Nephron progenitor cell (in vitro differentiated cells): ENCODE data around the gene NAALADL2.
A peak's percentile ranks its signal among the peaks of the same experiment; 100 is the strongest.

Experiments used
- DNase-seq: peaks from one replicate; pipeline ENCODE4 v3.0.0; 2021
- H3K27ac Mint-ChIP-seq: 2 replicates; pipeline ENCODE4 v1.8.0; 2021; ENCODE audit warnings: mild to moderate bottlenecking, moderate library complexity, mixed read lengths
- H3K27me3 Mint-ChIP-seq: 2 replicates; pipeline ENCODE4 v1.8.0; 2021; ENCODE audit warnings: mild to moderate bottlenecking, low read depth, mixed read lengths; ENCODE audit not compliant: poor library complexity
- H3K36me3 Mint-ChIP-seq: 2 replicates; pipeline ENCODE4 v1.8.0; 2021; ENCODE audit warnings: low read depth, mixed read lengths
- H3K4me1 Mint-ChIP-seq: 2 replicates; pipeline ENCODE4 v1.8.0; 2021; ENCODE audit warnings: mixed read lengths
- H3K4me3 Mint-ChIP-seq: 2 replicates; pipeline ENCODE4 v1.8.0; 2021; ENCODE audit warnings: mild to moderate bottlenecking, moderate library complexity, mixed read lengths
- H3K9me3 Mint-ChIP-seq: 2 replicates; pipeline ENCODE4 v1.8.0; 2021; ENCODE audit warnings: mild to moderate bottlenecking, moderate library complexity, mixed read lengths
- TF ChIP-seq, protein P1 (sequence below): fragments of 200-600 bp; sonication (generic); IDR thresholded peaks from 2 replicates; pipeline ENCODE4 v1.5.0; 2021; ENCODE audit warnings: antibody characterized with exemption

NAALADL2 gene

DNA sequence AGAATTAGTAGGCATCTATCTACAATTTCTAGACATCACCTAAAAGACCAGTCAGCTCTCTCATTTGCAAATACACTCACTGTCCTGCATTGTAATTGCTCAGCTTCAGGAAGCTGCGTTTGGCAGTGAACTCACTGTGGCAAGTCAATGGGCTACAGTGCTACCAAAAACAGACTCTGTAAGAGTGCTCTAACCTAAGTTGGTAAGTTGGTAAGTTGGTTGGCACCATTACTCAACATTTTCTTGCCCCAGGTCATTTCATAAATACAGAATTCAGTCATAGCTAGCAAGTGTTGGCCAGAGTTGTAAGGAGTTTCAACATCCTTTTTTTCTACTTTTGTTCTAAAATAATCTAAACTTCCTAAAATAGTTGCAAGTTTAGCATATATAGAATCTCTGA is 466.3 kb downstream of the NAALADL2 start:
- DNase-seq: no peak
- H3K27ac Mint-ChIP-seq: no peak overlapping the region
- TF ChIP-seq, protein P1, sequence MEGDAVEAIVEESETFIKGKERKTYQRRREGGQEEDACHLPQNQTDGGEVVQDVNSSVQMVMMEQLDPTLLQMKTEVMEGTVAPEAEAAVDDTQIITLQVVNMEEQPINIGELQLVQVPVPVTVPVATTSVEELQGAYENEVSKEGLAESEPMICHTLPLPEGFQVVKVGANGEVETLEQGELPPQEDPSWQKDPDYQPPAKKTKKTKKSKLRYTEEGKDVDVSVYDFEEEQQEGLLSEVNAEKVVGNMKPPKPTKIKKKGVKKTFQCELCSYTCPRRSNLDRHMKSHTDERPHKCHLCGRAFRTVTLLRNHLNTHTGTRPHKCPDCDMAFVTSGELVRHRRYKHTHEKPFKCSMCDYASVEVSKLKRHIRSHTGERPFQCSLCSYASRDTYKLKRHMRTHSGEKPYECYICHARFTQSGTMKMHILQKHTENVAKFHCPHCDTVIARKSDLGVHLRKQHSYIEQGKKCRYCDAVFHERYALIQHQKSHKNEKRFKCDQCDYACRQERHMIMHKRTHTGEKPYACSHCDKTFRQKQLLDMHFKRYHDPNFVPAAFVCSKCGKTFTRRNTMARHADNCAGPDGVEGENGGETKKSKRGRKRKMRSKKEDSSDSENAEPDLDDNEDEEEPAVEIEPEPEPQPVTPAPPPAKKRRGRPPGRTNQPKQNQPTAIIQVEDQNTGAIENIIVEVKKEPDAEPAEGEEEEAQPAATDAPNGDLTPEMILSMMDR: no peak
- no peaks in the 10 kb centered on the region for H3K36me3 Mint-ChIP-seq
- H3K4me3 Mint-ChIP-seq: no peak overlapping the region
- no peaks in the 10 kb centered on the region for H3K27me3 Mint-ChIP-seq
- H3K9me3 Mint-ChIP-seq: peaks cover 1% of the 10 kb centered on the region
- no peaks in the 10 kb centered on the region for H3K4me1 Mint-ChIP-seq

DNA sequence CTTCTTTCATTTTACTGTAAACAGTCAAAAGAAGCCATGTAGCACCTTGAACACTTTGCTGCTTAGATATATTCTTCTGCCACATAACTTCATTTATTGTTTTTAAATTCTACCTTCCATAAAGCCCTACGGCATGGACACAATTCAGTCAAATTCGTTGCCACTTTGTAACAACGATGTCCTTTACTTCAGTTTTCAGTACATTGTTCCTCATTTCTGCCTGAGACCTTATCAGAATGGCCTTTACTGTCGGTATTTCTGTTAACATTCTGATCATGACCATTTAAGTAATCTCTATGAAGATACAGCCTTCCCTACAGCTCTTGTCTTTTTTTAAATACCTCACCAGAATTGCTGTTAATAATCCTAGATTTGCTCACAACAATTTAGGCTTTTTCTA is 466.9 kb downstream of the NAALADL2 start:
- Mint-ChIP-seq H3K9me3 (no peaks in the 10 kb centered on the region), H3K4me1 (no peaks in the 10 kb centered on the region), H3K36me3 (no peaks in the 10 kb centered on the region), H3K27ac (no peak overlapping the region), H3K4me3 (no peak overlapping the region), H3K27me3 (no peaks in the 10 kb centered on the region)
- DNase-seq: no peak
- TF ChIP-seq, protein P1: no peak

DNA sequence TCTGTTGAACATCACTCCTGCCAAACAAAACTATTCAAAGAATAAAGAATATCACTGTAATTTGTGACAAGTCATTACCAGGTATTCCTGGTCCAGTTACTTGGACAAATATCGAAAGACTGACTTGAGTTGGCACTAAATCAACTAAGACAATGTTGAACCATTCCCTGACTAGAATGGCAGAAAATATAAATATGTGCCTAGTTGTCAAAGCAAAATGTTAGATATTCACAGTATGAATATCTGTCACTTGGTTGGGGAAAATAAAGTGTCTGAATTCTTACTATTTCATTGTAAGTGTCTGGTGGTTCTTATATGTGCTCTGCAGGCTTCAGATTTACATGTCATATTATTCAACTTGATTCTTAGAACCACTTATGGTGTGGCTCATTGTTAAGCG is 470.2 kb downstream of the NAALADL2 start:
- H3K27ac Mint-ChIP-seq: no peak overlapping the region
- H3K9me3 Mint-ChIP-seq: no peaks in the 10 kb centered on the region
- peaks cover 6% of the 10 kb centered on the region for H3K27me3 Mint-ChIP-seq

DNA sequence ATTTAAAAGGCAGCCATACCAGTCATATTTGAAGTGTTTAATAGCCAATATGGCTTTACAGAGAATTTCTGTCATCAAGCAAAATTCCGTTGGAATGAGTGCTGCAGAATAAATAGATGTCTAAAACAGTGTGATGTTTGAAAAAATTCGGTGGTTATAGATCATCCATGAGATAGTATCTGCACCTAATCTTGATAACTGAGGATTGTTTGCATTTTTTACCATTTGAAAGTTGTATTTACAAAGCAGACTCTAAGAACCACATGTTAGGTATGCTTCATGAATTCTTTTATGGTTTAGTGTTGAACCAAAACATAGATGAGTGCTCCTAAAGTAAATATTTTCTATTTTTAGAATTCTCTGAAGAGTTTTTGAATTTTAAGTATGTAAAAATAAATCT is 476.1 kb downstream of the NAALADL2 start:
- Mint-ChIP-seq H3K36me3 (no peaks in the 10 kb centered on the region), H3K4me1 (no peaks in the 10 kb centered on the region), H3K27ac (no peak overlapping the region), H3K4me3 (no peak overlapping the region), H3K27me3 (peaks cover 6% of the 10 kb centered on the region), H3K9me3 (no peaks in the 10 kb centered on the region)
- TF ChIP-seq, protein P1: no peak
- no peak for DNase-seq

More for the DNA sequence above, 470.2 kb downstream of the NAALADL2 start:
- Mint-ChIP-seq H3K4me1 (no peaks in the 10 kb centered on the region), H3K36me3 (no peaks in the 10 kb centered on the region), H3K4me3 (no peak overlapping the region)
- DNase-seq: no peak
- TF ChIP-seq, protein P1: no peak

DNA sequence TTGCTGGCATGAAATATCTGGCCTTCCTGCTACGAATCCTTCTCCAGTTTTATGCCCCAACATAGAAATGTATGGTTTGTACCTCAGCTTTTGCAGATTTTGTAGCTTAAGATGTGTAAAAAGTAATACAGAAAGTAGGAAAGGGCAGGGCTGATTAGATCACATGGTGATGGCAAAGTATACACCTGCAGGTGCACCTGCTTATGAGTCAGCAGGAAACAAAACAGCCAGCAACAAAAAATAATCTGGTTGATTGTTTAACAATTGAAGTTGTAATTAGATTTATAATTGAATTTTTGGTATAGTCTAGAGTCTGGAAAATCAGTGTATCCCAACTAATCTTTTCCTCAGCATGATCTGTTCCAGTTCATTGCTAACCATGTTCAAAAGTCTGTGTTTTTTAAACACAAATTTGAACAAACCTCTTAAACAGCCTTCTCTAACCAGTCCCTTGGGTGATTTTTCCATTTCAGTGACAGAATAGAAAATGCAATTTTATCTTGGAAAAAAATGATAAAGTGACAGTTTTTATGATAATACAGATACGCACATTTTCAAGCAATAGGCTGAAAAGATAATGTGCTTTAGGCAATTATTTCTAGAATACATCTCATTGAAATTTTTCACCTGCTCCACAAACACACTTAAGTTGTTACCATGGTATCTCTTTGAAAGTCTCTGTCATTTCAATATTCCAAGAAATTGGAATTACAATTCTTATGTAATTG is 477.4 kb downstream of the NAALADL2 start:
- Mint-ChIP-seq H3K27ac (no peak overlapping the region), H3K36me3 (no peaks in the 10 kb centered on the region), H3K27me3 (peaks cover 6% of the 10 kb centered on the region), H3K4me1 (no peaks in the 10 kb centered on the region), H3K4me3 (no peak overlapping the region), H3K9me3 (no peaks in the 10 kb centered on the region)
- DNase-seq: no peak
- TF ChIP-seq, protein P1: no peak

DNA sequence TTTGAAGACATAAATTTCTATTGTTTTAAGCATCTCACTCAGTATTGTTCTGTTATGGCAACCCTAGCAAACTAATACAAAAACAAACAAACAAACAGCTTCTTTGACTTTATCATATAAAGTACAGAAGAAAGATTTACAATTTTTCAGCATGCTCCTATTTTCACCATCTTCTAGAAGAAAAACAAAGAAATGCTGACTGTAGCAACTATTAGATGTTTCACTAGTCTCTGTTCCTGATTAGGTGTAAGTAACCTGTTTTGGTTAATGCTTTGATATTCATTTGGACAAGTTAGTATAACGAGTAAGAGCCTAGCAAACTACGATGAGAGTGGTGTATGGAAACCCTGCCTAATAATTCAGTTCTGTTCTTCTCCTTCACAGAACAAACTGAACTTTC is 478.5 kb downstream of the NAALADL2 start:
- H3K27me3 Mint-ChIP-seq: peaks cover 2% of the 10 kb centered on the region
- H3K4me1 Mint-ChIP-seq: no peaks in the 10 kb centered on the region
- DNase-seq: no peak
- no peak overlapping the region for H3K4me3 Mint-ChIP-seq
- TF ChIP-seq, protein P1: no peak
- H3K36me3 Mint-ChIP-seq: no peaks in the 10 kb centered on the region
- H3K9me3 Mint-ChIP-seq: no peaks in the 10 kb centered on the region
- H3K27ac Mint-ChIP-seq: peak overlapping the region; percentile 15
